GM23338 (cell line): Measurements from ENCODE around the gene CTNNA3. TPM values are rescaled to one million over a fixed set of nuclear protein-coding genes. Genes with fewer than 3 reads are reported as not detected.

Experiments used
- ATAC-seq: fragments of 200-7000 bp; cut with Tn5 transposase; 3 replicates; pipeline ENCODE4 v1.9.1; 2020
- DNase-seq: peaks from one replicate; pipeline ENCODE4 v3.0.0-alpha.2; 2015; ENCODE audit warnings: low spot score
- H2AFZ ChIP-seq: fragments of 200-600 bp; sonication (generic); 2 replicates; pipeline ENCODE4 v1.8.0; 2016; ENCODE audit warnings: antibody characterized with exemption, mild to moderate bottlenecking, moderate library complexity
- H3F3A ChIP-seq: fragments of 200-600 bp; sonication (generic); replicated peaks from 2 replicates; pipeline ENCODE4 v1.8.0; 2017; ENCODE audit warnings: antibody characterized with exemption, mixed run types, low read depth
- H3K27ac ChIP-seq: fragments of 200-600 bp; sonication (generic); 2 replicates; pipeline ENCODE4 v1.6.1; 2016; ENCODE audit warnings: low read depth
- H3K27me3 ChIP-seq: fragments of 200-600 bp; sonication (generic); 2 replicates; pipeline ENCODE4 v1.8.0; 2016; ENCODE audit warnings: mild to moderate bottlenecking, mixed run types, moderate library complexity; ENCODE audit not compliant: insufficient read depth
- H3K36me3 ChIP-seq: fragments of 200-600 bp; sonication (generic); 2 replicates; pipeline ENCODE4 v1.8.0; 2016; ENCODE audit warnings: mild to moderate bottlenecking; ENCODE audit not compliant: insufficient read depth
- H3K4me1 ChIP-seq: fragments of 200-600 bp; sonication (generic); 2 replicates; pipeline ENCODE4 v1.8.0; 2016; ENCODE audit warnings: mild to moderate bottlenecking, moderate library complexity; ENCODE audit not compliant: insufficient read depth
- H3K4me2 ChIP-seq: fragments of 200-600 bp; sonication (generic); 2 replicates; pipeline ENCODE4 v1.7.1; 2017; ENCODE audit warnings: mixed run types
- H3K4me3 ChIP-seq: fragments of 200-600 bp; sonication (generic); 2 replicates; pipeline ENCODE4 v1.6.1; 2016; ENCODE audit warnings: mixed run types
- H3K79me2 ChIP-seq: fragments of 200-600 bp; sonication (generic); replicated peaks from 2 replicates; pipeline ENCODE4 v1.8.0; 2017; ENCODE audit warnings: mild to moderate bottlenecking; ENCODE audit not compliant: insufficient read depth
- H3K9me2 ChIP-seq: fragments of 200-600 bp; sonication (generic); 2 replicates; pipeline ENCODE4 v1.8.0; 2017; ENCODE audit not compliant: insufficient read depth
- H4K20me1 ChIP-seq: fragments of 200-600 bp; sonication (generic); replicated peaks from 2 replicates; pipeline ENCODE4 v1.8.0; 2017; ENCODE audit warnings: mild to moderate bottlenecking; ENCODE audit not compliant: insufficient read depth
- H3K27ac Mint-ChIP-seq: 2 replicates; pipeline ENCODE4 v1.8.0; 2020; ENCODE audit warnings: inconsistent platforms, mild to moderate bottlenecking, moderate library complexity, mixed read lengths
- H3K27me3 Mint-ChIP-seq: 3 replicates; pipeline ENCODE4 v1.8.0; 2022; ENCODE audit warnings: low read depth, mild to moderate bottlenecking, moderate library complexity, mixed read lengths, inconsistent platforms; ENCODE audit not compliant: insufficient read depth, poor library complexity
- H3K36me3 Mint-ChIP-seq: 3 replicates; pipeline ENCODE4 v1.8.0; 2021; ENCODE audit warnings: low read depth, mild to moderate bottlenecking, inconsistent platforms, moderate library complexity, mixed read lengths
- H3K4me1 Mint-ChIP-seq: 3 replicates; pipeline ENCODE4 v1.8.0; 2020; ENCODE audit warnings: mild to moderate bottlenecking, inconsistent platforms, mixed read lengths
- H3K4me3 Mint-ChIP-seq: 3 replicates; pipeline ENCODE4 v1.8.0; 2021; ENCODE audit warnings: moderate library complexity, mild to moderate bottlenecking, inconsistent platforms, mixed read lengths
- H3K9me3 Mint-ChIP-seq: 3 replicates; pipeline ENCODE4 v1.8.0; 2020; ENCODE audit warnings: moderate library complexity, mild to moderate bottlenecking, inconsistent platforms, mixed read lengths
- CREB1 ChIP-seq: fragments of 250-450 bp; sonication (Bioruptor Pico); IDR thresholded peaks from 2 replicates; pipeline ENCODE4 v1.5.0; 2020; ENCODE audit warnings: low read depth, mild to moderate bottlenecking, moderate library complexity
- EZH2 ChIP-seq: fragments of 200-600 bp; sonication (generic); IDR thresholded peaks from one replicate; pipeline ENCODE4 v1.8.0; 2017; ENCODE audit warnings: antibody characterized with exemption, mild to moderate bottlenecking, low read depth; ENCODE audit not compliant: unreplicated experiment
- EZH2phosphoT487 ChIP-seq: fragments of 200-600 bp; sonication (generic); IDR thresholded peaks from one replicate; pipeline ENCODE4 v1.8.1; 2018; ENCODE audit warnings: antibody characterized with exemption; ENCODE audit not compliant: unreplicated experiment
- JUNB ChIP-seq: IDR thresholded peaks from one replicate; pipeline ENCODE4 v1.6.1; 2016; ENCODE audit warnings: antibody characterized with exemption; ENCODE audit not compliant: unreplicated experiment
- NANOG ChIP-seq: IDR thresholded peaks from 2 replicates; pipeline ENCODE4 v1.6.1; 2016; ENCODE audit warnings: antibody characterized with exemption, borderline replicate concordance
- POLR2AphosphoS5 ChIP-seq: IDR thresholded peaks from 2 replicates; pipeline ENCODE4 v1.6.1; 2016; ENCODE audit warnings: antibody characterized with exemption, low read depth
- STAT1 ChIP-seq: IDR thresholded peaks from one replicate; pipeline ENCODE4 v1.6.1; 2016; ENCODE audit warnings: antibody characterized with exemption; ENCODE audit not compliant: unreplicated experiment
- ZNF114 ChIP-seq: fragments of 250-450 bp; sonication (Bioruptor Pico); IDR thresholded peaks from 2 replicates; pipeline ENCODE4 v1.5.0; 2020; ENCODE audit warnings: mild to moderate bottlenecking, moderate library complexity
- ZNF331 ChIP-seq: fragments of 250-450 bp; sonication (Bioruptor Pico); IDR thresholded peaks from 2 replicates; pipeline ENCODE4 v1.5.0; 2020; ENCODE audit warnings: low read depth, mild to moderate bottlenecking, moderate library complexity
- polyA plus RNA-seq: library from polyadenylated mRNA; unstranded; fragments of >200 nt; fragmentation: Nextera tagmentation; extraction: Ambion mirVana; gene quantifications from 2 replicates; pipeline ENCODE4 v1.2.1, GENCODE V29; 2016
- total RNA-seq: library from RNA; depleted of rRNA; stranded (reverse); fragments of >200 nt; shearing (Covaris generic); gene quantifications from 2 replicates; pipeline ENCODE4 v1.2.3, GENCODE V29; 2014
- TF ChIP-seq, protein P1 (sequence below): fragments of 250-450 bp; sonication (Bioruptor Pico); IDR thresholded peaks from 2 replicates; pipeline ENCODE4 v1.5.0; 2020; ENCODE audit warnings: mild to moderate bottlenecking, moderate library complexity
- TF ChIP-seq, protein P2 (sequence below), 2 experiments: fragments of 200-600 bp in 1 of 2; sonication (generic) in 1 of 2; conservative IDR thresholded peaks; 2 replicates each; pipeline versions ENCODE4 v1.5.1 to v1.6.1; 2016 to 2017; ENCODE audit warnings: antibody characterized with exemption in 2 of 2, low read depth in 2 of 2, mild to moderate bottlenecking in 2 of 2, moderate library complexity in 1 of 2
- TF ChIP-seq, protein P3 (sequence below): IDR thresholded peaks from 2 replicates; pipeline ENCODE4 v1.6.1; 2016; ENCODE audit warnings: antibody characterized with exemption
- TF ChIP-seq, protein P4 (sequence below): IDR thresholded peaks from one replicate; pipeline ENCODE4 v1.6.1; 2018; ENCODE audit warnings: antibody characterized with exemption; ENCODE audit not compliant: unreplicated experiment

The CTNNA3 gene
- total and polyA plus RNA-seq, 2 experiments from 2014 or later, result 0.71 to 3.3 TPM

DNA sequence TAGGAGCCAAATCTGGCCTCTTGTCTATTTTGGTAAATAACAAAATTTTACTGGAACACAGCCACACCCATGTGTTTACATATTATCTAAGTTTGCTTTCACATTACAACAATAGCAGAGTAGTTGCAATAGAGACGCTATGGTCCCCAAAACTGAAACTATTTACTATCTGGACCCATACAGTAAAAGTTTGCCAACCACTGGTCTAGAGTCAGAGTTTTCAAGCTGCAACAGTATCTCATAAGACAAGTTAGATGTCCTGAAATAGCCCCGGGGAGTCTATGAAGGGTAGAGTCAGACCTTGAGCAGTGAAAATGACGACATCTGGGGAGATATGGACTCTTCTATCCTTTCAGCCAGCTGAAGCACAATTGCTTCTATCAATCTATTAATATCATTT, 74.2 kb downstream of the CTNNA3 start:
- Histone ChIP-seq H4K20me1 (no peaks in the 10 kb centered on the region), H3K9me2 (no peaks in the 10 kb centered on the region), H3F3A (no peaks in the 10 kb centered on the region), H3K27me3 (no peaks in the 10 kb centered on the region), H3K27ac (no peak overlapping the region), H2AFZ (no peak overlapping the region), H3K79me2 (no peaks in the 10 kb centered on the region), H3K4me1 (no peaks in the 10 kb centered on the region), H3K36me3 (no peaks in the 10 kb centered on the region), H3K4me3 (no peak overlapping the region), H3K4me2 (no peak overlapping the region)
- DNase-seq, result no peak
- Mint-ChIP-seq H3K4me1 (no peaks in the 10 kb centered on the region), H3K4me3 (no peak overlapping the region), H3K9me3 (no peaks in the 10 kb centered on the region), H3K36me3 (no peaks in the 10 kb centered on the region), H3K27ac (no peak overlapping the region), H3K27me3 (peaks cover 1% of the 10 kb centered on the region)
- TF ChIP-seq NANOG, result no peak
- TF ChIP-seq, protein P1, sequence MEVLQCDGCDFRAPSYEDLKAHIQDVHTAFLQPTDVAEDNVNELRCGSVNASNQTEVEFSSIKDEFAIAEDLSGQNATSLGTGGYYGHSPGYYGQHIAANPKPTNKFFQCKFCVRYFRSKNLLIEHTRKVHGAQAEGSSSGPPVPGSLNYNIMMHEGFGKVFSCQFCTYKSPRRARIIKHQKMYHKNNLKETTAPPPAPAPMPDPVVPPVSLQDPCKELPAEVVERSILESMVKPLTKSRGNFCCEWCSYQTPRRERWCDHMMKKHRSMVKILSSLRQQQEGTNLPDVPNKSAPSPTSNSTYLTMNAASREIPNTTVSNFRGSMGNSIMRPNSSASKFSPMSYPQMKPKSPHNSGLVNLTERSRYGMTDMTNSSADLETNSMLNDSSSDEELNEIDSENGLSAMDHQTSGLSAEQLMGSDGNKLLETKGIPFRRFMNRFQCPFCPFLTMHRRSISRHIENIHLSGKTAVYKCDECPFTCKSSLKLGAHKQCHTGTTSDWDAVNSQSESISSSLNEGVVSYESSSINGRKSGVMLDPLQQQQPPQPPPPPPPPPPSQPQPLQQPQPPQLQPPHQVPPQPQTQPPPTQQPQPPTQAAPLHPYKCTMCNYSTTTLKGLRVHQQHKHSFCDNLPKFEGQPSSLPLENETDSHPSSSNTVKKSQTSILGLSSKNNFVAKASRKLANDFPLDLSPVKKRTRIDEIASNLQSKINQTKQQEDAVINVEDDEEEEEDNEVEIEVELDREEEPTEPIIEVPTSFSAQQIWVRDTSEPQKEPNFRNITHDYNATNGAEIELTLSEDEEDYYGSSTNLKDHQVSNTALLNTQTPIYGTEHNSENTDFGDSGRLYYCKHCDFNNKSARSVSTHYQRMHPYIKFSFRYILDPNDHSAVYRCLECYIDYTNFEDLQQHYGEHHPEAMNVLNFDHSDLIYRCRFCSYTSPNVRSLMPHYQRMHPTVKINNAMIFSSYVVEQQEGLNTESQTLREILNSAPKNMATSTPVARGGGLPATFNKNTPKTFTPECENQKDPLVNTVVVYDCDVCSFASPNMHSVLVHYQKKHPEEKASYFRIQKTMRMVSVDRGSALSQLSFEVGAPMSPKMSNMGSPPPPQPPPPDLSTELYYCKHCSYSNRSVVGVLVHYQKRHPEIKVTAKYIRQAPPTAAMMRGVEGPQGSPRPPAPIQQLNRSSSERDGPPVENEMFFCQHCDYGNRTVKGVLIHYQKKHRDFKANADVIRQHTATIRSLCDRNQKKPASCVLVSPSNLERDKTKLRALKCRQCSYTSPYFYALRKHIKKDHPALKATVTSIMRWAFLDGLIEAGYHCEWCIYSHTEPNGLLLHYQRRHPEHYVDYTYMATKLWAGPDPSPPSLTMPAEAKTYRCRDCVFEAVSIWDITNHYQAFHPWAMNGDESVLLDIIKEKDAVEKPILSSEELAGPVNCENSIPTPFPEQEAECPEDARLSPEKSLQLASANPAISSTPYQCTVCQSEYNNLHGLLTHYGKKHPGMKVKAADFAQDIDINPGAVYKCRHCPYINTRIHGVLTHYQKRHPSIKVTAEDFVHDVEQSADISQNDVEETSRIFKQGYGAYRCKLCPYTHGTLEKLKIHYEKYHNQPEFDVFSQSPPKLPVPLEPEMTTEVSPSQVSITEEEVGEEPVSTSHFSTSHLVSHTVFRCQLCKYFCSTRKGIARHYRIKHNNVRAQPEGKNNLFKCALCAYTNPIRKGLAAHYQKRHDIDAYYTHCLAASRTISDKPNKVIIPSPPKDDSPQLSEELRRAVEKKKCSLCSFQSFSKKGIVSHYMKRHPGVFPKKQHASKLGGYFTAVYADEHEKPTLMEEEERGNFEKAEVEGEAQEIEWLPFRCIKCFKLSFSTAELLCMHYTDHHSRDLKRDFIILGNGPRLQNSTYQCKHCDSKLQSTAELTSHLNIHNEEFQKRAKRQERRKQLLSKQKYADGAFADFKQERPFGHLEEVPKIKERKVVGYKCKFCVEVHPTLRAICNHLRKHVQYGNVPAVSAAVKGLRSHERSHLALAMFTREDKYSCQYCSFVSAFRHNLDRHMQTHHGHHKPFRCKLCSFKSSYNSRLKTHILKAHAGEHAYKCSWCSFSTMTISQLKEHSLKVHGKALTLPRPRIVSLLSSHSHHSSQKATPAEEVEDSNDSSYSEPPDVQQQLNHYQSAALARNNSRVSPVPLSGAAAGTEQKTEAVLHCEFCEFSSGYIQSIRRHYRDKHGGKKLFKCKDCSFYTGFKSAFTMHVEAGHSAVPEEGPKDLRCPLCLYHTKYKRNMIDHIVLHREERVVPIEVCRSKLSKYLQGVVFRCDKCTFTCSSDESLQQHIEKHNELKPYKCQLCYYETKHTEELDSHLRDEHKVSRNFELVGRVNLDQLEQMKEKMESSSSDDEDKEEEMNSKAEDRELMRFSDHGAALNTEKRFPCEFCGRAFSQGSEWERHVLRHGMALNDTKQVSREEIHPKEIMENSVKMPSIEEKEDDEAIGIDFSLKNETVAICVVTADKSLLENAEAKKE (CRISPR knock-in tag), result no peak
- TF ChIP-seq STAT1, result no peak
- TF ChIP-seq EZH2phosphoT487, result no peak
- TF ChIP-seq EZH2, result no peak
- no peak for TF ChIP-seq JUNB
- no peak for TF ChIP-seq ZNF331 (CRISPR knock-in tag)
- TF ChIP-seq, protein P2, sequence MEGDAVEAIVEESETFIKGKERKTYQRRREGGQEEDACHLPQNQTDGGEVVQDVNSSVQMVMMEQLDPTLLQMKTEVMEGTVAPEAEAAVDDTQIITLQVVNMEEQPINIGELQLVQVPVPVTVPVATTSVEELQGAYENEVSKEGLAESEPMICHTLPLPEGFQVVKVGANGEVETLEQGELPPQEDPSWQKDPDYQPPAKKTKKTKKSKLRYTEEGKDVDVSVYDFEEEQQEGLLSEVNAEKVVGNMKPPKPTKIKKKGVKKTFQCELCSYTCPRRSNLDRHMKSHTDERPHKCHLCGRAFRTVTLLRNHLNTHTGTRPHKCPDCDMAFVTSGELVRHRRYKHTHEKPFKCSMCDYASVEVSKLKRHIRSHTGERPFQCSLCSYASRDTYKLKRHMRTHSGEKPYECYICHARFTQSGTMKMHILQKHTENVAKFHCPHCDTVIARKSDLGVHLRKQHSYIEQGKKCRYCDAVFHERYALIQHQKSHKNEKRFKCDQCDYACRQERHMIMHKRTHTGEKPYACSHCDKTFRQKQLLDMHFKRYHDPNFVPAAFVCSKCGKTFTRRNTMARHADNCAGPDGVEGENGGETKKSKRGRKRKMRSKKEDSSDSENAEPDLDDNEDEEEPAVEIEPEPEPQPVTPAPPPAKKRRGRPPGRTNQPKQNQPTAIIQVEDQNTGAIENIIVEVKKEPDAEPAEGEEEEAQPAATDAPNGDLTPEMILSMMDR (conservative IDR thresholded peaks at IDR 0.05; ENCODE audit: low read depth in 2 of 2), result no peak
- TF ChIP-seq POLR2AphosphoS5, result no peak
- TF ChIP-seq, protein P3, sequence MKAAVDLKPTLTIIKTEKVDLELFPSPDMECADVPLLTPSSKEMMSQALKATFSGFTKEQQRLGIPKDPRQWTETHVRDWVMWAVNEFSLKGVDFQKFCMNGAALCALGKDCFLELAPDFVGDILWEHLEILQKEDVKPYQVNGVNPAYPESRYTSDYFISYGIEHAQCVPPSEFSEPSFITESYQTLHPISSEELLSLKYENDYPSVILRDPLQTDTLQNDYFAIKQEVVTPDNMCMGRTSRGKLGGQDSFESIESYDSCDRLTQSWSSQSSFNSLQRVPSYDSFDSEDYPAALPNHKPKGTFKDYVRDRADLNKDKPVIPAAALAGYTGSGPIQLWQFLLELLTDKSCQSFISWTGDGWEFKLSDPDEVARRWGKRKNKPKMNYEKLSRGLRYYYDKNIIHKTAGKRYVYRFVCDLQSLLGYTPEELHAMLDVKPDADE, result no peak
- no peak for TF ChIP-seq ZNF114
- TF ChIP-seq, protein P4, sequence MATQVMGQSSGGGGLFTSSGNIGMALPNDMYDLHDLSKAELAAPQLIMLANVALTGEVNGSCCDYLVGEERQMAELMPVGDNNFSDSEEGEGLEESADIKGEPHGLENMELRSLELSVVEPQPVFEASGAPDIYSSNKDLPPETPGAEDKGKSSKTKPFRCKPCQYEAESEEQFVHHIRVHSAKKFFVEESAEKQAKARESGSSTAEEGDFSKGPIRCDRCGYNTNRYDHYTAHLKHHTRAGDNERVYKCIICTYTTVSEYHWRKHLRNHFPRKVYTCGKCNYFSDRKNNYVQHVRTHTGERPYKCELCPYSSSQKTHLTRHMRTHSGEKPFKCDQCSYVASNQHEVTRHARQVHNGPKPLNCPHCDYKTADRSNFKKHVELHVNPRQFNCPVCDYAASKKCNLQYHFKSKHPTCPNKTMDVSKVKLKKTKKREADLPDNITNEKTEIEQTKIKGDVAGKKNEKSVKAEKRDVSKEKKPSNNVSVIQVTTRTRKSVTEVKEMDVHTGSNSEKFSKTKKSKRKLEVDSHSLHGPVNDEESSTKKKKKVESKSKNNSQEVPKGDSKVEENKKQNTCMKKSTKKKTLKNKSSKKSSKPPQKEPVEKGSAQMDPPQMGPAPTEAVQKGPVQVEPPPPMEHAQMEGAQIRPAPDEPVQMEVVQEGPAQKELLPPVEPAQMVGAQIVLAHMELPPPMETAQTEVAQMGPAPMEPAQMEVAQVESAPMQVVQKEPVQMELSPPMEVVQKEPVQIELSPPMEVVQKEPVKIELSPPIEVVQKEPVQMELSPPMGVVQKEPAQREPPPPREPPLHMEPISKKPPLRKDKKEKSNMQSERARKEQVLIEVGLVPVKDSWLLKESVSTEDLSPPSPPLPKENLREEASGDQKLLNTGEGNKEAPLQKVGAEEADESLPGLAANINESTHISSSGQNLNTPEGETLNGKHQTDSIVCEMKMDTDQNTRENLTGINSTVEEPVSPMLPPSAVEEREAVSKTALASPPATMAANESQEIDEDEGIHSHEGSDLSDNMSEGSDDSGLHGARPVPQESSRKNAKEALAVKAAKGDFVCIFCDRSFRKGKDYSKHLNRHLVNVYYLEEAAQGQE, result no peak
- TF ChIP-seq CREB1 (CRISPR knock-in tag), result no peak
- no peak for ATAC-seq
